ENCODE data around the gene ACP7. TPM values are rescaled to one million over a fixed set of nuclear protein-coding genes. Genes with fewer than 3 reads are reported as not detected.
"Not testable (repeated sequence)": the region's sequence is repeated elsewhere in the genome, so short reads cannot be mapped to it uniquely, and the experiment has no call there.

ACP7 gene
- total RNA-seq, 1 experiment from 2014 or later, result 5.4 TPM

DNA sequence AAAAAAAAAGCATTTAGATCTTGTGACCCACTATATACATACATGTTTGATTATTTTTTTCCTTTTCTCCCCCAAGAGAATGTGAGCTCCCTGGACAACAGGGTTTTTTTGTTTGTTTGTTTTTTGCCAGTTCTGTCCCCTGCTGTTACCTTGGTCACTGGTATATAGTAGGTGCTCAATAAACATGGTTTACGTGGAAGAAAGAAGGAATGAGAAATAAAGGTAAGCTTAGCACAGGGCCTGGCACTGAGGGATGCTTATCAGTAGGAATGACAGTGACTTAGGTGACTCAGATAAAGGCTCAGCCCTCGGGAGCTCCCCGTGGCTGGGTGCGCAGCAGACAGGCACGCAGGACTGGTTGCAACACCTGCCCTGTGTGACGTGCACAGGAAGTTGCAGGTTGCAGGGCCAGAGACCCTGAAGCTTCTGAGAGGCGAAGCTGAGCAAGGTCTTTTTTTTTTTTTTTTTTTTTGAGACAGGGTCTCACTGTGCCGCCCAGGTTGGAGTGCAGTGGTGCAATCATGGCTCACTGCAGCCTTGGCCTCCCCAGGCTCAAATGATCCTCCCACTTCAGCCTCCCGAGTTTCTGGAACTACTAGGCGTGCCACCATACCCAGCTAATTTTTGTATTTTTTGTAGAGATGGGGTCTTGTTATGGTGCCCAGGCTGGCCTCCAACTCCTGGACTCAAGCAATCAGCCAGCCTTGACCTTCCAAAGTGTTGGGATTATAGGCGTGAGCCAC lies 31.1 kb downstream of the ACP7 start:
- BruUV-seq (replicated peaks), result no TSS peak
- Histone ChIP-seq H3K36me3 (ENCODE audit: low read depth) (no peaks in the 10 kb centered on the region), H3K4me2 (no peak overlapping the region), H3K4me3 (no peak overlapping the region), H4K20me1 (ENCODE audit: insufficient read depth) (no peaks in the 10 kb centered on the region), H3K27ac (no peak overlapping the region), H3K4me1 (replicated peaks; ENCODE audit: insufficient read depth) (peaks cover 23% of the 10 kb centered on the region), H2AFZ (no peak overlapping the region), H3K27me3 (ENCODE audit: insufficient read depth, low read depth) (no peaks in the 10 kb centered on the region), H3K9me2 (ENCODE audit: insufficient read depth) (no peaks in the 10 kb centered on the region), H3K79me2 (ENCODE audit: low read depth) (no peaks in the 10 kb centered on the region), H3F3A (ENCODE audit: insufficient read depth, low read depth) (peaks cover 27% of the 10 kb centered on the region), H3K9me3 (ENCODE audit: insufficient read depth, low read depth) (no peaks in the 10 kb centered on the region)
- ChIA-PET POLR2A (ENCODE audit: unreplicated experiment) (no interaction called here), CTCF (no interaction called here)
- intact Hi-C loops (cut with micrococcal nuclease; ENCODE audit: unreplicated experiment), result loop anchor here (10.0 kb wide), 1 partner anchor 60 kb away; no protein-coding TSS in a partner anchor
- no peak for TF ChIP-seq EZH2 (IDR thresholded peaks at IDR 0.05; ENCODE audit: low read depth)
- TF ChIP-seq, protein P1, sequence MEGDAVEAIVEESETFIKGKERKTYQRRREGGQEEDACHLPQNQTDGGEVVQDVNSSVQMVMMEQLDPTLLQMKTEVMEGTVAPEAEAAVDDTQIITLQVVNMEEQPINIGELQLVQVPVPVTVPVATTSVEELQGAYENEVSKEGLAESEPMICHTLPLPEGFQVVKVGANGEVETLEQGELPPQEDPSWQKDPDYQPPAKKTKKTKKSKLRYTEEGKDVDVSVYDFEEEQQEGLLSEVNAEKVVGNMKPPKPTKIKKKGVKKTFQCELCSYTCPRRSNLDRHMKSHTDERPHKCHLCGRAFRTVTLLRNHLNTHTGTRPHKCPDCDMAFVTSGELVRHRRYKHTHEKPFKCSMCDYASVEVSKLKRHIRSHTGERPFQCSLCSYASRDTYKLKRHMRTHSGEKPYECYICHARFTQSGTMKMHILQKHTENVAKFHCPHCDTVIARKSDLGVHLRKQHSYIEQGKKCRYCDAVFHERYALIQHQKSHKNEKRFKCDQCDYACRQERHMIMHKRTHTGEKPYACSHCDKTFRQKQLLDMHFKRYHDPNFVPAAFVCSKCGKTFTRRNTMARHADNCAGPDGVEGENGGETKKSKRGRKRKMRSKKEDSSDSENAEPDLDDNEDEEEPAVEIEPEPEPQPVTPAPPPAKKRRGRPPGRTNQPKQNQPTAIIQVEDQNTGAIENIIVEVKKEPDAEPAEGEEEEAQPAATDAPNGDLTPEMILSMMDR (conservative IDR thresholded peaks at IDR 0.05), result no peak
- no peak for DNase-seq

DNA sequence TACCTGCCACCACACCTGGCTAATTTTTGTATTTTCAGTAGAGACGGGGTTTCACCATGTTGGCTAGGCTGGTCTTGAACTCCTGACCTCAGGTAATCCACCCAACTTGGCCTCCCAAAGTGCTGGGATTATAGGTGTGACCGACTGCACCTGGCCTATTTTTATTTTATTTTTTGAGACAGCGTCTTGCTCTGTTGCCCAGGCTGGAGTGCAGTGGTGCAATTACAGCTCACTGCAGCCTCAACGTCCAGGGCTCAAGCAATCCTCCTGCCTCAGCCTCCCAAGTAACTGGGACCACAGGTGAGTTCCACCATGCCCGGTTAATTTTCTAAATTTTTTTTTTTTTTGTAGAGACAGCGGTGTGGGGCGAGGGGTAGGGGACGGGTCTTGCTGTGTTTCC lies 32.9 kb downstream of the ACP7 start:
- H3K4me1 ChIP-seq (replicated peaks; ENCODE audit: insufficient read depth); BruUV-seq (replicated peaks); H3K27ac ChIP-seq; CTCF ChIA-PET; H3K9me2 ChIP-seq (ENCODE audit: insufficient read depth); H3K9me3 ChIP-seq (ENCODE audit: insufficient read depth, low read depth); POLR2A ChIA-PET (ENCODE audit: unreplicated experiment); DNase-seq; H2AFZ ChIP-seq; H3K36me3 ChIP-seq (ENCODE audit: low read depth); H3K79me2 ChIP-seq (ENCODE audit: low read depth); H3K4me3 ChIP-seq; H3K4me2 ChIP-seq; H3K27me3 ChIP-seq (ENCODE audit: insufficient read depth, low read depth); H4K20me1 ChIP-seq (ENCODE audit: insufficient read depth): not testable (repeated sequence)
- peaks cover 20% of the 10 kb centered on the region for H3F3A ChIP-seq (ENCODE audit: insufficient read depth, low read depth)
- intact Hi-C loops (cut with micrococcal nuclease; ENCODE audit: unreplicated experiment), result loop anchor here (10.0 kb wide), 1 partner anchor 62 kb away; no protein-coding TSS in a partner anchor

DNA sequence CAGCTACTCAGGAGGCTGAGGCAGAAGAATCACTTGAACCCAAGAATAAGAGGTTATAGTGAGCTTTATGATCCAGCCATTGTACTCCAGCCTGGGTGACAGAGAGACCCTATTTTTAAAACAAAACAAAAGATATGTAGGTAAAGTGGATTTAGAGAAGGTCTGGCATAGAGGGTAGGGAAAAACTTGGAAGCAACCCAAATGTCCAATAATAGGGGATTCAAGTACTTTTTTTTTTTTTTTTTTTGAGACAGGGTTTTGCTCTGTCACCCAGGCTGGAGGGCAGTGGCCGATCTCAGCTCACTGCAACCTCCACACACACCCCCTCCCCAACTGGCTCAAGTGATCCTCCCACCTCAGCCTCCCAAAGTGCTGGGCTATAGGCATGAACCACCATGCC lies 35.7 kb downstream of the ACP7 start:
- H3K9me2 ChIP-seq (ENCODE audit: insufficient read depth), result no peaks in the 10 kb centered on the region
- H2AFZ ChIP-seq, result no peak overlapping the region
- no peak for TF ChIP-seq EZH2 (IDR thresholded peaks at IDR 0.05; ENCODE audit: low read depth)
- TF ChIP-seq, protein P1 (conservative IDR thresholded peaks at IDR 0.05), result no peak
- H4K20me1 ChIP-seq (ENCODE audit: insufficient read depth), result no peaks in the 10 kb centered on the region
- H3F3A ChIP-seq (ENCODE audit: insufficient read depth, low read depth), result peaks cover 25% of the 10 kb centered on the region
- BruUV-seq (replicated peaks), result no TSS peak
- H3K27ac ChIP-seq, result no peak overlapping the region
- no peak for DNase-seq
- H3K4me1 ChIP-seq (replicated peaks; ENCODE audit: insufficient read depth), result no peaks in the 10 kb centered on the region; the same call in 1 of the 2 replicates
- intact Hi-C loops (cut with micrococcal nuclease; ENCODE audit: unreplicated experiment), result loop anchor here (10.0 kb wide), 1 partner anchor 65 kb away; no protein-coding TSS in a partner anchor
- H3K79me2 ChIP-seq (ENCODE audit: low read depth), result no peaks in the 10 kb centered on the region
- H3K27me3 ChIP-seq (ENCODE audit: insufficient read depth, low read depth), result no peaks in the 10 kb centered on the region
- CTCF ChIA-PET, result interaction anchor here (0.5 to 0.7 kb wide), 4 partner anchors 84 to 206 kb away, joined by 3 to 7 read pairs (median 6); no protein-coding TSS in a partner anchor
- no peaks in the 10 kb centered on the region for H3K36me3 ChIP-seq (ENCODE audit: low read depth)
- H3K4me3 ChIP-seq, result no peak overlapping the region
- POLR2A ChIA-PET (ENCODE audit: unreplicated experiment), result interaction anchor here (0.7 kb wide), 1 partner anchor 790 kb away, joined by 8 read pairs; no protein-coding TSS in a partner anchor
- no peak overlapping the region for H3K4me2 ChIP-seq
- H3K9me3 ChIP-seq (ENCODE audit: insufficient read depth, low read depth), result no peaks in the 10 kb centered on the region

Measured in PC-9 (cell line).